Stimulated activated CD4-positive, alpha-beta T cell treated with anti-CD3 and anti-CD28 coated beads, Interleukin-4, amount 100 ng/mL, for 24 hours (primary cell): ENCODE measurements around the gene ZNRD2.

Source experiments
- DNase-seq: peaks from one replicate; pipeline ENCODE4 v3.0.0-alpha.2; 2020

Gene ZNRD2

GRCh38 chr11:65574811-65575567, 4.7 kb downstream of the ZNRD2 start:
- no peak for DNase-seq

- DNase-seq, result peak; percentile 68
These were observed 5.4 kb downstream of the ZNRD2 start, which contains the start of gene EHBP1L1 for GRCh38 chr11:65575568-65576231. TSS of gene EHBP1L1 (plus strand) at chr11:65576053. CDS start at chr11:65576303, 250 bp downstream.

- no peak for DNase-seq
These were observed 6.1 kb downstream of the ZNRD2 start for GRCh38 chr11:65576232-65576866.

GRCh38 chr11:65576867-65577755, 6.8 kb downstream of the ZNRD2 start:
- DNase-seq, result peak; percentile 46

GRCh38 chr11:65577756-65578109, 7.5 kb downstream of the ZNRD2 start:
- no peak for DNase-seq

DNA sequence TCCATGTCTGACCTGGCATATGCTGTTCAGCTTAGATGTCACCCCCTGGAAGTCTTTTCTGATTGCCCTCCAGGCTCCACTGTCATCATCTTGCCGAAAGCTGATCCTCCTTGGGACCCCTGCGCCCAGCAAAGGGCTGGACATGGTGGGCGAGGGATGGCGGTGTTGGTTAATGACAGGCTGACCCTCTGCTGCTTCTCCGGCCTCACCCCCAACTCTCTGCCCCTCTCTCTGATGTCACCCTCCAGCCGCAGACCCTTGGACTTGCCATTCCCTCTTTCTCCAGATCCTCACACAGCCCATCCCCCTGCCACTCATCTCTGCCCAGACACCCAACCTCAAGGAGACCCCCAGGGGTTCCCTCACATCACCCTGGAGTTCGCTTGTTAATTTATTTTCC, 7.9 kb downstream of the ZNRD2 start:
- DNase-seq, result no peak

- no peak for DNase-seq
These were observed 8.4 kb downstream of the ZNRD2 start for GRCh38 chr11:65578667-65579066.

DNA sequence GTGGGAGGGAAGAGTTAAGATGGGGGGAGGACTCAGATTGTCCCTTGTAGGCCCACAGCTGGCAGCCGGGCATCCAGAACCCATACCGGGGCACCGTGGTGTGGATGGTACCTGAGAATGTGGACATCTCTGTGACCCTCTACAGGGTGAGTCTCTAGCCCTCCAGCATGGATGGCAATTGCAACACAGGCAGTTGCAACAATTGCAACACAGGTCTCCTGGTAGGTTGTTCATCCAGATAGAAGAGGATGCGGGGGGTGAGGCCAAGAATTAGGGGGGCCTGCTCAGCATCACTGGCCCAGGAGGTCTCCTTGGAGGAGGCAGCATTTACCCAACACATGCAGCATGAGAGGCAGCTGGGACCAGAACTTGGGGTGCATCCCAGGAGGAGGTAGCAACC, 9.0 kb downstream of the ZNRD2 start:
- no peak for DNase-seq

DNA sequence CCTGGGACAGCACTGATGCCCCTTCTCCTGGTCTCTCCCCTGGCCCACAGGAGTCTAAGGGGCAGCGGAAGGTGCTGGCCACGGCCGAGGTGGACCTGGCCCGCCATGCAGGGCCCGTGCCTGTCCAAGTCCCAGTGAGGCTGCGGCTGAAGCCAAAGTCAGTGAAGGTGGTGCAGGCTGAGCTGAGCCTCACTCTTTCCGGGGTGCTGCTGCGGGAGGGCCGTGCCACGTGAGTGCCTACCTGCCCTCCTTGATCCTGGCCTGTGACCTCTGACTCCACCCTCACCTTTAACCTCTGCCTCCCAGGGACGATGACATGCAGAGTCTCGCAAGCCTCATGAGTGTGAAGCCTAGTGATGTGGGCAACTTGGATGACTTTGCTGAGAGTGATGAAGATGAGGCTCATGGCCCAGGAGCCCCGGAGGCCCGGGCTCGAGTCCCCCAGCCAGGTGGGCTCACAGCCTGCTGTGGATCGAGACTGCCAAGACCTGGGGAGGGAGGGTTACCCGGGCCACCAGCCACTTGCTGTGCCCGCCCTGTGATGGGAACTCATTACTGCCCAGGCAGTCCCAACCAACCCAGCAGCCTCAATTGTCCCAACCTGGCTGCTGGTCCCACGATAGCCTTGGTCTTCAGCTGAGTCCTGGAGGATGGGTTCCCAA, 9.9 kb downstream of the ZNRD2 start:
- no peak for DNase-seq

DNA sequence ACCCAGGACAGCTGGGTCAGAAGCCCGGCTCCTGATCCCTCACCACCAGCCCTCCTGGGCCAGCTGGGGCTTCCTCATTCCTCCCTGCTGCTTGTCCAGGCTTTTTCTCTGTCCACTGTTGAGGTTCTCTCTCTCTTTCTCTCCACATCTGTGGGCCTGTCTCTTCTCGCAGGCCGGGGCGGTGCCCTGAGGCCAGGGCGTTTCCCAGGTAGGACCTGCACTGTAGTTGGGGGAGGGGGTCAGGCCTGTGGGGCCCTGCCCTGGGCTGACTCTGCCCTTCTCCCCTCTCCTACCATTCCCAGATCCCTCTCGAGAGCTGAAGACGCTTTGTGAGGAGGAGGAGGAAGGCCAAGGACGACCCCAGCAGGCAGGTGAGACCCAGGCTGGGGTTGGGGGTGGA, 10.5 kb downstream of the ZNRD2 start:
- DNase-seq, result no peak

DNA sequence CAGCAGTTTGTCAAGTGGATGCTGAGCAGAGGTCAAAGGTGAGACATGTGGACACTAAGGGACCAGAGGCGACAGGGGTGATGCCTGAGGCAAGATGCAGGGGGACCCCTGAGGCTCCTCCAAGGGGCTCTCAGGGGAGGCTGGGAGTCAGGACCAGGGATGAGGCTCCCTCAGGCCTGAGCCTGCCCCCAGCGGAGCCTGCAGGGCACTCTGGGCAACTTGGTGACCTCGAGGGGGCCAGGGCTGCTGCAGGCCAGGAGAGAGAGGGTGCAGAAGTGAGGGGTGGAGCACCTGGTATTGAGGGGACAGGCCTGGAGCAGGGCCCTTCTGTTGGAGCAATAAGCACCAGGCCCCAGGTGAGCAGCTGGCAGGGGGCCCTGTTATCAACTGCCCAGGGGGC, 11.7 kb downstream of the ZNRD2 start:
- DNase-seq, result no peak

DNA sequence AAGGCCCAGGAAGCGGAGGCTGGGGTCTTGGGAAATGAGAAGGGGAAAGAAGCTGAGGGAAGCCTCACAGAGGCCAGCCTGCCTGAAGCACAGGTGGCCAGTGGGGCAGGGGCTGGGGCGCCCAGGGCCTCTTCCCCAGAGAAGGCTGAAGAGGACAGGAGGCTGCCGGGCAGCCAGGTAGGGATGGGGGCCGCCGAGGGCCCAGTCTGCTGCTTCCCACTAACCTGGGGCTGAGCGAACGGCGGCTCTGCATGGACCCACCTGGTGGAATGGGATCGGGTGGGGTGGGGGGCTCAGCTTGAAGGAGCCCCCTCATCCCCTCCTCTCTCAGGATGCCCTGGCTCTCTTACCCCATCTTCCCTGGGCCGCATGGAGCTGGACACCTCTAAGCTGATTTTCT, 13.3 kb downstream of the ZNRD2 start:
- DNase-seq, result no peak

DNA sequence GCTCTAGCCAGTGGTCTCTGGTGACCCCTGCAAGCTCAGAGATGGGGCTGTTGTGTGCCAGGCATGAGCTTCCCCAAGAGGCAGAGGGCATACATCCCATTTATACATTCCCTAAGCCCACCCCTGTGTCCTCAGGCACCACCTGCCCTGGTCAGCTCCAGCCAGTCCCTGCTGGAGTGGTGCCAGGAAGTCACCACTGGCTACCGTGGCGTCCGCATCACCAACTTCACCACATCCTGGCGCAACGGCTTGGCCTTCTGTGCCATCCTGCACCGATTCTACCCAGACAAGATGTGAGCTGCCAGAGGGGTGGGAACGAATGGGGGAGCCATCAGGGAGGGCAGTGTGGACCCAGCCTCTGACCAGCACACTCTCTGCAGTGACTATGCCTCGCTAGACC, 13.8 kb downstream of the ZNRD2 start:
- DNase-seq, result no peak

DNA sequence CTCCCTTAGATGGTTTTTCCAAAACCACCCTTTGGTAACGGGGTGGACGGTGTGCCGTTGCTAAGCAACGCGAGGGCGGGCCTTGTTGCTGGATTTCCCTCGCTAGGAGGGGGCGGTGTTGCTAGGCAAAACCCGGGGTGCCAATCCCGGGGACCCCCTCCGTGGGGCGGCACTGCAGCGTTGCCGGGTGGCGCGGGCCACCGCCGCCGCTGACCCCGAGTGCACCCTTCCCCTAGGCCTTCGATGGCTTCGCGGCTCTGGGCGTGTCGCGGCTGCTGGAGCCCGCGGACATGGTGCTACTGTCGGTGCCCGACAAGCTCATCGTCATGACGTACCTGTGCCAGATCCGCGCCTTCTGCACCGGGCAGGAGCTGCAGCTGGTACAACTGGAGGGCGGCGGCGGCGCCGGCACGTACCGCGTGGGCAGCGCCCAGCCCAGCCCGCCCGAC, 14.5 kb downstream of the ZNRD2 start:
- DNase-seq, result no peak

GRCh38 chr11:65585396-65586246, 15.3 kb downstream of the ZNRD2 start:
- DNase-seq, result no peak

- DNase-seq, result no peak
These were observed 16.0 kb downstream of the ZNRD2 start for GRCh38 chr11:65586247-65586630.

DNA sequence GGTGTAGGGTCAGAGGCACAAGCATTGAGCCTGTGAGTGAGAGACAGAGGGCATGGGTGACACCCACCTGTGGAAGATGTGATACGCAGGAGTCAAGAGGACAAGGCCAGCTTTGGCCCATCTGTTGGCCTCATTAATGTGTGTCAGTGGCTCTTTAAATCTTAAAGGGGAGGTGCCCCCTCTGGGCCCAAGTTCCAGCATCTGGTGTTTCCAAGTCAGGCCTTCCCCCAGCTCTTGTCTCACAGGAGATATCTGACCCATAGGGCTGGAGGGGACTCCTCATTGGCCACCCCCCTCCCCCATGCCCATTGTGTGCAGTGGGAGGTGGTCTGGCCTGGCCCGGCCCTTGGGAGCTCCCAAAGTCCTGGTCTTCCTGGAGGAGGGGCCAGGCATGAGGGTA, 16.4 kb downstream of the ZNRD2 start:
- DNase-seq, result no peak

DNA sequence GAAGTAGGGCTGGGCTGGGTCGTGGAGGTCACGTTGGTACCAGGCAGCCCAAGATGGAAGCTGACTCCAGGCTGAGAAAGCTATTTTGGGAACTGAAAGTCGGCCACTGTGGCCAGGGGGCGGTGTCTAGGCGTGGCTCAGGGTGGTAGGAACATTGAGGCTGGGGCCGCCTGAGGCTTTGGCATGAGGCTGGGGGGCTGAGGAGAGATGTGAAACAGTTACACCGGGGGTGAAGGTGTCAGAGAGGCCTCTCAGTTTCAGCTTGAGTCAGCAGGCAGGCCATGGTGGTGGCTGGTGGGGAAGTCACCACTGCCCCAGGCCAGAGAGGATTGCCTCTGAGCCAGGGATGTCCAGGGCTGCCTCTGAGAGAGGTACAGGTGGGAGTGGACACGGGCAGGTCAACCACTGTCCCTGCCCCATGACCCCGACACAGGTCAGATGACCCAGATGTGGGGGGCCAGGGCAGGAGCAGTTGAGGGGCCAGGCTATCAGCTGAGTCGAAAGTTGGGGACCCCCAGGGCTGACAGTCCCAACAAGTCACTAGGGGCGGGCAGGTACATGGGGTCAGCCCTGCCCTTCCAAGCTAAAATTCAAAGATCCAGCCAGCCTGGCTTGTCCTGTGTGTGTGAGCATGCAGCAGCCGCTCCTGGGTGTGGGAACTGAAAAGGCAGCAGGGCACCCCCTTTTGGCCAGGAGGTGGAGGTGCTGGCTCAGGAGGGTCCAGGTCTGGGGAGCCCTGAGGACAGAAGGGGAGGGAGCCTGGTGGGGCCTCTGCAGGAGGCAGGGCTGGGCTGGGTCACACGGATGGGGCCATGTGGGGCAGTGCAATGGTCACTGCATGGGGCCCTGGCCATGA, 18.1 kb downstream of the ZNRD2 start:
- DNase-seq, result peak; percentile 77

GRCh38 chr11:65589444-65590239, 19.4 kb downstream of the ZNRD2 start:
- no peak for DNase-seq
